WERI-Rb-1 (cell line): ENCODE measurements around the gene FUBP3.

Source experiments
- DNase-seq: peaks from one replicate; pipeline ENCODE4 v3.0.0-alpha.2; 2020
- H3K27ac ChIP-seq: fragments of 250-450 bp; sonication (Bioruptor Pico); 2 replicates; pipeline ENCODE4 v1.5.1; 2020; ENCODE audit warnings: mild to moderate bottlenecking, moderate library complexity
- H3K27me3 ChIP-seq: fragments of 250-450 bp; sonication (Bioruptor Pico); 2 replicates; pipeline ENCODE4 v1.5.1; 2021; ENCODE audit warnings: mild to moderate bottlenecking, low read depth, moderate library complexity; ENCODE audit not compliant: insufficient read depth, severe bottlenecking
- H3K36me3 ChIP-seq: fragments of 250-450 bp; sonication (Bioruptor Pico); 2 replicates; pipeline ENCODE4 v1.5.1; 2020; ENCODE audit warnings: mild to moderate bottlenecking, moderate library complexity
- H3K4me3 ChIP-seq: 2 replicates; pipeline ENCODE4 v1.5.1; 2011; ENCODE audit warnings: low read depth, mild to moderate bottlenecking, control low read depth, low read length
- H3K9me3 ChIP-seq: fragments of 250-450 bp; sonication (Bioruptor Pico); 2 replicates; pipeline ENCODE4 v1.5.1; 2021; ENCODE audit warnings: mild to moderate bottlenecking, moderate library complexity; ENCODE audit not compliant: severe bottlenecking
- CTCF ChIP-seq: IDR thresholded peaks from 2 replicates; pipeline ENCODE4 v1.5.1; 2011; ENCODE audit warnings: low read depth, mild to moderate bottlenecking, control low read depth, inconsistent platforms, low read length

The FUBP3 gene

GRCh38 chr9:130668196-130668595 lies 88.8 kb downstream of the FUBP3 start:
- Histone ChIP-seq H3K27me3 (peaks cover 52% of the 10 kb centered on the region), H3K27ac (no peak overlapping the region), H3K36me3 (no peaks in the 10 kb centered on the region), H3K9me3 (no peaks in the 10 kb centered on the region), H3K4me3 (no peak overlapping the region)
- DNase-seq: no peak
- no peak for TF ChIP-seq CTCF

DNA sequence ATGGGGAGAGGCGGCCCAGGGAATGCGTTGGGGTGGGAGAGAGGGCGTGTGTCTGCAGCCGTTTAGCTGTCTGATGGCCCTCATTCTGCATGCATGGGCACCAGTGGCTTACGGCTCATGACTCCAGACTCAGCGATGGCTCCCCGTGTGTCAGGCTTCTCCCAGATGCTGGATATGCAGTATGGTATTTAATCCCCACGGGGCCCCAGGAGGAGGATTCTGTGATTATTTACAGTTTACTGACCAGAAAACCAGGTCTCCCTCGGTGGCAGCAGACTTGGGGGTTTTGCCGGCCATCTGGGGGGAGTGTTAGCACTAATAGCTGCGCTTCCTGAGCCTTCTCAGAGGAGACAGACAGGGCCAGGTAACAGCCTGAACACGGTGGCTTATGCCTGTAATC lies 89.3 kb downstream of the FUBP3 start:
- peak; percentile 55 for DNase-seq
- no peaks in the 10 kb centered on the region for H3K36me3 ChIP-seq
- no peak overlapping the region for H3K4me3 ChIP-seq
- H3K9me3 ChIP-seq: no peaks in the 10 kb centered on the region
- H3K27ac ChIP-seq: no peak overlapping the region
- H3K27me3 ChIP-seq: peaks cover 47% of the 10 kb centered on the region
- no peak for TF ChIP-seq CTCF

GRCh38 chr9:130669965-130670364 lies 90.6 kb downstream of the FUBP3 start:
- TF ChIP-seq CTCF: no peak
- H3K36me3 ChIP-seq: no peaks in the 10 kb centered on the region
- H3K9me3 ChIP-seq: no peaks in the 10 kb centered on the region
- H3K27me3 ChIP-seq: peaks cover 34% of the 10 kb centered on the region
- H3K4me3 ChIP-seq: no peak overlapping the region
- no peak for DNase-seq
- H3K27ac ChIP-seq: no peak overlapping the region

DNA sequence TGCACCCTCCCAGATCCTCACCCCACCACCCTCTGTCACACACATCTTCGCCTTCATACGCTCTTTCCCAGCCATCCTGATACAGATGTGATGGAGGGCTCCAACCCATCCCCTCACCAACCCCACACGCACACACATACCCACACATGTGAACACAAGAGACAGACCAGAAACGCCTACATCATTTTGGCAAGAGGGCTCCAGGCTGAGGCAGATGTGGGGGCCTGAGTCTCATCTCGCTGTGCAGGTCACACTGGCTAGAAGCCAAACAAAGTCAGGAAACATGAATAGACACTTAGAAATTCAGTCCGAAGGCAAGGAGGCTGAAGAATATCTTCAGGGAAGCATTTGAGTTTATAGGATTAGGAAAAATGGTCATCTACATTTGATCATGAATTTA lies 91.3 kb downstream of the FUBP3 start:
- Histone ChIP-seq H3K27me3 (peaks cover 28% of the 10 kb centered on the region), H3K36me3 (no peaks in the 10 kb centered on the region), H3K4me3 (no peak overlapping the region), H3K27ac (no peak overlapping the region), H3K9me3 (no peaks in the 10 kb centered on the region)
- DNase-seq: no peak
- TF ChIP-seq CTCF: no peak

DNA sequence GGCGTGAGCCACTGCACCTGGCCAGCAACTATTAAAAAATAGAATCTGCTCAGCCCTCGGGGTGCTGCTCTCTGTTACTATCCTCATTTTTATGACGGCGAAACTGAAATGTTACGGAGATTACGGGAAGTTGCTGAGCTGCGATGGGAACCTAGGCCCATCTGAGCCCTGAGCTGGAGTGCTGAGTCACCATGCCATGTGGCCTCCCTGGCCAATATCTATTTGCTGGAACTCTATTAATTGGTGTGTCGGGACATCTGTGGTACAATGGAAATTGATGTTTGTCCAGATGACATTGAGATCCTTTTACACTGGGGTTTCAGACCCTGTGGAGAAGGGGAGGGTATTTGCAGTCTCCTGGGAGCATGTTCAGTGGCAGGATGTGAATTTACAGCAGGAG lies 93.1 kb downstream of the FUBP3 start:
- Histone ChIP-seq H3K36me3 (no peaks in the 10 kb centered on the region), H3K27ac (no peak overlapping the region), H3K27me3 (peaks cover 10% of the 10 kb centered on the region), H3K4me3 (no peak overlapping the region), H3K9me3 (no peaks in the 10 kb centered on the region)
- DNase-seq: no peak
- TF ChIP-seq CTCF: no peak

GRCh38 chr9:130672933-130673615 lies 93.7 kb downstream of the FUBP3 start:
- H3K9me3 ChIP-seq: no peaks in the 10 kb centered on the region
- TF ChIP-seq CTCF: no peak

More at GRCh38 chr9:130672933-130673615, 93.7 kb downstream of the FUBP3 start:
- Histone ChIP-seq H3K27me3 (peaks cover 6% of the 10 kb centered on the region), H3K36me3 (no peaks in the 10 kb centered on the region), H3K27ac (no peak overlapping the region), H3K4me3 (no peak overlapping the region)
- no peak for DNase-seq
